ENCODE data around the gene PRAMEF9.

Gene PRAMEF9

DNA sequence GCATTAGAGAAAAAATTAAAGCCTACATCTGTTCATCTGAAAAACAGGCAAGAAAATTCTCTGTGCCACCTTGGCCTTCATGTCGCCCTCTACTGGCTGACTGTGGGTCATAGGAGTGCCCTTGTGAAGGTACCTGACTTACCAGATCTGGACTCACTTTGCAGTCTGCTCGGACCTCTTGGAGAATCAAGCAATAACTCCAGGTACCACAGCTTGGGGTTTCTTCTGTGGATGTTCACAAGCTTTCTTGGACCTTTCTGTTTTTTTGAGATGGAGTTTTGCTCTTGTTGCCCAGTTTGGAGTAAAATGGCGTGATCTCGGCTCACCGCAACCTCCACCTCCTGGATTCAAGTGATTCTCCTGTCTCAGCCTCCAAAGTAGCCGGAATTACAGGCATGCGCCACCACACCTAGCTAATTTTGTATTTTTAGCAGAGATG is 56.7 kb downstream of the PRAMEF9 start:
- no peaks in the 10 kb centered on the region for H3K36me3 ChIP-seq (ENCODE audit: control insufficient read depth in 1 of 2, insufficient read depth in 2 of 2, low read length in 2 of 2)
- H3K27ac ChIP-seq (ENCODE audit: low read length): no peak overlapping the region
- H3K27me3 ChIP-seq (ENCODE audit: low read depth, low read length): no peaks in the 10 kb centered on the region

More for the DNA sequence above, 56.7 kb downstream of the PRAMEF9 start:
- no peak overlapping the region for H3K4me3 ChIP-seq (ENCODE audit: low read depth in 1 of 2, low read length in 2 of 2)
- no peaks in the 10 kb centered on the region for H3K4me1 ChIP-seq (ENCODE audit: control insufficient read depth in 1 of 2, insufficient read depth in 2 of 2, low read length in 2 of 2)
- no peaks in the 10 kb centered on the region for H3K9me3 ChIP-seq (ENCODE audit: control insufficient read depth in 1 of 2, low read length in 2 of 2)
